Upper lobe of left lung (tissue), 4 donors: ENCODE data around the gene MAP2K7.

Experiments
- POLR2A ChIP-seq, 4 donors: fragments of 450-650 bp; IDR thresholded peaks; one replicate each; pipeline ENCODE4 v1.5.1; 2016 to 2017; ENCODE audit warnings: antibody characterized with exemption in 4 of 4, mild to moderate bottlenecking in 2 of 4
- POLR2AphosphoS5 ChIP-seq, 2 donors: sonication (generic); formaldehyde crosslinking; IDR thresholded peaks; one replicate each; pipeline ENCODE4 v1.5.1; 2017; ENCODE audit warnings: antibody characterized with exemption in 2 of 2
- TF ChIP-seq, protein P1 (sequence below), 6 experiments: fragments of 450-650 bp in 4 of 6; fragments of 200-600 bp in 2 of 6; sonication (generic) in 2 of 6; IDR thresholded peaks; one replicate each; pipeline ENCODE4 v1.5.1; 2016 to 2019; ENCODE audit warnings: antibody characterized with exemption in 6 of 6

DNA sequence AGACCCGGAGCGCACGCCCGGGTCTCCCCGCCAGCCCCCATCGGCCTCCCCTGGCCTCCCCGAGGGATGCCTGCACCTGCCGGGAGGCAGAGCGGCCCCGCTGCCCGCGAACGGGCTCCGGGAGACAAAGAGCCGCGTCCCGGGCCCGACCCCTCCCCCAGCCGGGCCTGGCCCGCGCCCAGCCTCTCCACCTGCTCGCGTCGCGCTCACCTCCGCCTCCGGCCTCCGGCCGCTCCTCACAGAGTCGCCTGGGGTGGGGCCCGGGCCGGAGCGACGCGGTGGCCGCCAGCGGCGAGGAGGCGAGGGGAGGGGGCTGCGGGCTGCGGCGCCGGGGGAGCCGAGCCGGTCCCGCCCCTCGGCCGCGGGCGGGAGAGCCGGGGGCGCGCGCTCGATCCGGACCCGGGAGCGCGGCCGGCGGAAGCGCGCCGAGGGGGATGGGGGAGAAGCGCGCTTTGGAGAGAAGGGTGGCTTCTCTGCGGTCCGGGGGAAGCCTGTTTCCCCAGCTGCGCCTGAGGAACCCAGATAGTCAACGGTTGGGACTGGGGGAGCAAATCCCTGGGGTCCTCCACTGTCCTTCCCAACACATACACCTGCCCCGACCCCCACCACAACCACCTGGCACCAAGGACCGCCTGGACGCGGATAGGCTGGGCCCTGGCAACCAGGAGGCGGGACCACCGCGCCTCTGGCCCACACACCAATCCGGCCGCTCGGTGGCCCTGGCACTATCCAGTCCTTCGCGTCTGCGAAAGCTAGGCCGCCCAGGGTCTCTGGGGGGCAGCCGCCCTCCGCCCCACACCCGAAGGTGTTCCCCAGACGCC, 29.4 kb upstream of the MAP2K7 start, which contains the start of gene PRR36:
- TF ChIP-seq, protein P1, sequence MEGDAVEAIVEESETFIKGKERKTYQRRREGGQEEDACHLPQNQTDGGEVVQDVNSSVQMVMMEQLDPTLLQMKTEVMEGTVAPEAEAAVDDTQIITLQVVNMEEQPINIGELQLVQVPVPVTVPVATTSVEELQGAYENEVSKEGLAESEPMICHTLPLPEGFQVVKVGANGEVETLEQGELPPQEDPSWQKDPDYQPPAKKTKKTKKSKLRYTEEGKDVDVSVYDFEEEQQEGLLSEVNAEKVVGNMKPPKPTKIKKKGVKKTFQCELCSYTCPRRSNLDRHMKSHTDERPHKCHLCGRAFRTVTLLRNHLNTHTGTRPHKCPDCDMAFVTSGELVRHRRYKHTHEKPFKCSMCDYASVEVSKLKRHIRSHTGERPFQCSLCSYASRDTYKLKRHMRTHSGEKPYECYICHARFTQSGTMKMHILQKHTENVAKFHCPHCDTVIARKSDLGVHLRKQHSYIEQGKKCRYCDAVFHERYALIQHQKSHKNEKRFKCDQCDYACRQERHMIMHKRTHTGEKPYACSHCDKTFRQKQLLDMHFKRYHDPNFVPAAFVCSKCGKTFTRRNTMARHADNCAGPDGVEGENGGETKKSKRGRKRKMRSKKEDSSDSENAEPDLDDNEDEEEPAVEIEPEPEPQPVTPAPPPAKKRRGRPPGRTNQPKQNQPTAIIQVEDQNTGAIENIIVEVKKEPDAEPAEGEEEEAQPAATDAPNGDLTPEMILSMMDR (IDR thresholded peaks at IDR 0.05) = no peak
- peak in 1 of 4 donors; percentile 27 for TF ChIP-seq POLR2A (IDR thresholded peaks at IDR 0.05)
- no peak for TF ChIP-seq POLR2AphosphoS5 (IDR thresholded peaks at IDR 0.05)
